HG02571 (cell line): ENCODE results near the gene CHD6.

Experiments used
- ATAC-seq: cut with Tn5 transposase; IDR thresholded peaks from one replicate; pipeline ENCODE4 v1.9.1; 2021; ENCODE audit warnings: mild to moderate bottlenecking, moderate library complexity; ENCODE audit not compliant: unreplicated experiment

The CHD6 gene

GRCh38 chr20:41623625-41624375 lies 5.6 kb upstream of the CHD6 start:
- ATAC-seq = no peak

GRCh38 chr20:41622584-41622983 lies 4.4 kb upstream of the CHD6 start:
- ATAC-seq = no peak

GRCh38 chr20:41621971-41622370 lies 3.8 kb upstream of the CHD6 start:
- ATAC-seq = no peak

- no peak for ATAC-seq
These were observed 3.2 kb upstream of the CHD6 start for GRCh38 chr20:41621421-41621820.

GRCh38 chr20:41619360-41620100 lies 1.4 kb upstream of the CHD6 start:
- no peak for ATAC-seq

- peak; percentile 0 for ATAC-seq
These were observed 682 bp upstream of the CHD6 start for GRCh38 chr20:41618807-41619311.

- peak; percentile 10 for ATAC-seq
These were observed 897 bp downstream of the CHD6 start for GRCh38 chr20:41617059-41617901.

GRCh38 chr20:41616228-41616627 lies 1.9 kb downstream of the CHD6 start:
- no peak for ATAC-seq

GRCh38 chr20:41615676-41616075 lies 2.5 kb downstream of the CHD6 start:
- no peak for ATAC-seq

GRCh38 chr20:41615110-41615509 lies 3.1 kb downstream of the CHD6 start:
- ATAC-seq = no peak

GRCh38 chr20:41613321-41613720 lies 4.9 kb downstream of the CHD6 start:
- no peak for ATAC-seq

- no peak for ATAC-seq
These were observed 8.7 kb downstream of the CHD6 start for GRCh38 chr20:41609474-41609873.

GRCh38 chr20:41608606-41609005 lies 9.6 kb downstream of the CHD6 start:
- ATAC-seq = no peak

- ATAC-seq = no peak
These were observed 10.4 kb downstream of the CHD6 start for GRCh38 chr20:41607791-41608190.

- no peak for ATAC-seq
These were observed 14.2 kb downstream of the CHD6 start for GRCh38 chr20:41604002-41604401.

- no peak for ATAC-seq
These were observed 16.4 kb downstream of the CHD6 start for GRCh38 chr20:41601742-41602141.

- no peak for ATAC-seq
These were observed 17.1 kb downstream of the CHD6 start for GRCh38 chr20:41600926-41601631.

GRCh38 chr20:41599699-41600104 lies 18.5 kb downstream of the CHD6 start:
- ATAC-seq = no peak

GRCh38 chr20:41598719-41599118 lies 19.5 kb downstream of the CHD6 start:
- ATAC-seq = no peak

- no peak for ATAC-seq
These were observed 23.5 kb downstream of the CHD6 start for GRCh38 chr20:41594514-41595322.
